Cardiac fibroblast (primary cell): ENCODE results near the gene MYH15.

Experiments used
- DNase-seq, 2 donors: peaks; one replicate each; pipeline versions ENCODE4 v3.0.0 to v3.0.0-alpha.2; 2010; ENCODE audit warnings: low read depth in 2 of 2
- H3K4me3 ChIP-seq, 2 donors: replicated peaks in 1 of 2; 1 replicate in 1 of 2; 2 replicates in 1 of 2; pipeline ENCODE4 v1.5.1; 2011; ENCODE audit warnings: low read depth in 2 of 2, low read length in 2 of 2, mild to moderate bottlenecking in 2 of 2, moderate library complexity in 1 of 2
- CTCF ChIP-seq: IDR thresholded peaks from one replicate; pipeline ENCODE4 v1.5.1; 2011; ENCODE audit warnings: low read depth, mild to moderate bottlenecking, low read length, inconsistent platforms

Gene MYH15

GRCh38 chr3:108401836-108402235, 108.6 kb downstream of the MYH15 start:
- no peak for DNase-seq
- no peak overlapping the region for H3K4me3 ChIP-seq
- TF ChIP-seq CTCF: no peak

- no peak overlapping the region for H3K4me3 ChIP-seq
- DNase-seq: no peak
- no peak for TF ChIP-seq CTCF
These were observed 111.9 kb downstream of the MYH15 start for GRCh38 chr3:108398510-108398909.

GRCh38 chr3:108396336-108396735, 114.1 kb downstream of the MYH15 start:
- TF ChIP-seq CTCF: no peak
- no peak for DNase-seq
- no peak overlapping the region for H3K4me3 ChIP-seq

GRCh38 chr3:108394563-108394962, 115.8 kb downstream of the MYH15 start:
- no peak for TF ChIP-seq CTCF
- no peak overlapping the region for H3K4me3 ChIP-seq
- DNase-seq: no peak

GRCh38 chr3:108394016-108394415, 116.4 kb downstream of the MYH15 start:
- TF ChIP-seq CTCF: no peak
- DNase-seq: no peak
- H3K4me3 ChIP-seq: no peak overlapping the region

- H3K4me3 ChIP-seq: no peak overlapping the region
- DNase-seq: no peak
- no peak for TF ChIP-seq CTCF
These were observed 117.1 kb downstream of the MYH15 start for GRCh38 chr3:108393128-108393900.
